ENCODE results near the gene LSM14A.
"Not testable (repeated sequence)": the region's sequence is repeated elsewhere in the genome, so short reads cannot be mapped to it uniquely, and the experiment has no call there.

LSM14A gene

DNA sequence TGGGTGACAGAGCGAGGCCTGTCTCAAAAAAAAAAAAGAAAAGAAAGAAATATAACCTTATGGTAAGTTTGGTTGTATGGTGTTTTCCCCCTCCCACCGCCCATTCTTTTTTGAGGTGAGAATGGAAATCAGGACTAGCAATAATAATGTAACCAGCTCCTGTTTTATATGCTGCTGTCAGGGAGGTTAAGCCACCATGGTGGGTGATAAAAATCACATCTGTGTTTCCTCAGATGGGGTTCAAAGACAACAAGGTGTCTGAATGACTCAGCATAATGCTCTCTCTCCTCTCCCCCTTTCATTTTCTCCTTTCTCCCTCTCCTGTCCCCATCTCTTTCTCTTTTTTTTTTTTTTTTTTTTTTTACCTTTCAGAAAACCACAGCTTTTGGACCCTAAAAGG lies 53.7 kb downstream of the LSM14A start:
- peaks cover 52% of the 10 kb centered on the region for H3K4me1 Mint-ChIP-seq
- no peak overlapping the region for H3K27ac Mint-ChIP-seq
- H3K4me3 Mint-ChIP-seq, result no peak overlapping the region
- no peaks in the 10 kb centered on the region for H3K9me3 Mint-ChIP-seq
- H3K27me3 Mint-ChIP-seq, result no peaks in the 10 kb centered on the region
- peaks cover 34% of the 10 kb centered on the region for H3K36me3 Mint-ChIP-seq

DNA sequence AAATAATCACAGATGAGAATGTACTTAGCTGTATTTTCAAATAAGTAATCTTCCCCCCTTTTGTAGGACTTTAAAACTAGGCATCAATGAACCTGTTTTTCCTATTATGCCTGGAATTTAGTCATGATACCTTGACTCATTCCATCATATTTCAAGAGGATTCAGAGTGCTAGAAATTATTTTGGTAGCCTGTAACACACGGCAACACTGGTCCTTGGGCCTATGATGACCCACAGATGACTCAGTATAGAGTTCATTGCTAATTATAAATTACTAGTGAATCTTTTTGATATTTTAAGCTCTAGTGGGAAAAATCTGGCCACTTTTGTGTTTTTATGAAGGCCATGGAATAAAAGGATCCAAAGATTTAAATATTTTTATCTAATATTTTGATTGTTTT lies 56.0 kb downstream of the LSM14A start:
- H3K36me3 Mint-ChIP-seq, result peaks cover 25% of the 10 kb centered on the region
- H3K27me3 Mint-ChIP-seq, result no peaks in the 10 kb centered on the region
- H3K4me1 Mint-ChIP-seq, result peaks cover 46% of the 10 kb centered on the region
- H3K4me3 Mint-ChIP-seq, result no peak overlapping the region
- H3K27ac Mint-ChIP-seq, result peak overlapping the region; percentile 70
- H3K9me3 Mint-ChIP-seq, result no peaks in the 10 kb centered on the region

GRCh38 chr19:34228762-34229161 lies 56.5 kb downstream of the LSM14A start:
- peaks cover 22% of the 10 kb centered on the region for H3K36me3 Mint-ChIP-seq
- H3K4me3 Mint-ChIP-seq, result no peak overlapping the region
- H3K9me3 Mint-ChIP-seq, result no peaks in the 10 kb centered on the region
- no peak overlapping the region for H3K27ac Mint-ChIP-seq
- H3K27me3 Mint-ChIP-seq, result no peaks in the 10 kb centered on the region
- peaks cover 44% of the 10 kb centered on the region for H3K4me1 Mint-ChIP-seq

- H3K36me3 Mint-ChIP-seq, result peaks cover 17% of the 10 kb centered on the region
- H3K4me1 Mint-ChIP-seq, result peaks cover 40% of the 10 kb centered on the region
- no peak overlapping the region for H3K4me3 Mint-ChIP-seq
- no peaks in the 10 kb centered on the region for H3K27me3 Mint-ChIP-seq
- no peaks in the 10 kb centered on the region for H3K9me3 Mint-ChIP-seq
- peak overlapping the region; percentile 80 for H3K27ac Mint-ChIP-seq
Observed at GRCh38 chr19:34229721-34230120, 57.4 kb downstream of the LSM14A start.

DNA sequence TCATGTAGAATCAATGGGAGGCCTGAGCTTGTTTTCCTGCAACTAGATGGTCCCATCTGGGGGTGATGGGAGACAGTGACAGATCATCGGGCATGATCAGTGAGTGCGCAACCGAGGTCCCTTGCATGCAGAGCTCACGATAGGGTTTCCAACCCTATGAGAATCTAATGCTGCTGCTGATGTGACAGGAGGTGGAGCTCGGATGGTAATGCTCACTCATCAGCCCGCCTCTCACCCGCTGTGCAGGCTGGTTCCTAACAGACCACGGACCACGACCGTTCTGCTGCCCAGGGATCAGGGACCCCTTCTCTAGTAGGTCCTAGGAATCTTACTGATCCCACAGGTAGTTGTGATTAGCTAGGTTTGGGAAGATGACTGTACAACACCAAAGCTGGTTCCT lies 58.5 kb downstream of the LSM14A start:
- Mint-ChIP-seq H3K27ac (no peak overlapping the region), H3K9me3 (no peaks in the 10 kb centered on the region), H3K4me3 (no peak overlapping the region), H3K4me1 (peaks cover 29% of the 10 kb centered on the region), H3K36me3 (peaks cover 11% of the 10 kb centered on the region), H3K27me3 (no peaks in the 10 kb centered on the region)

GRCh38 chr19:34231439-34231838 lies 59.1 kb downstream of the LSM14A start:
- no peak overlapping the region for H3K4me3 Mint-ChIP-seq
- peaks cover 11% of the 10 kb centered on the region for H3K36me3 Mint-ChIP-seq
- peaks cover 23% of the 10 kb centered on the region for H3K4me1 Mint-ChIP-seq
- no peaks in the 10 kb centered on the region for H3K9me3 Mint-ChIP-seq
- H3K27ac Mint-ChIP-seq, result no peak overlapping the region
- H3K27me3 Mint-ChIP-seq, result no peaks in the 10 kb centered on the region

DNA sequence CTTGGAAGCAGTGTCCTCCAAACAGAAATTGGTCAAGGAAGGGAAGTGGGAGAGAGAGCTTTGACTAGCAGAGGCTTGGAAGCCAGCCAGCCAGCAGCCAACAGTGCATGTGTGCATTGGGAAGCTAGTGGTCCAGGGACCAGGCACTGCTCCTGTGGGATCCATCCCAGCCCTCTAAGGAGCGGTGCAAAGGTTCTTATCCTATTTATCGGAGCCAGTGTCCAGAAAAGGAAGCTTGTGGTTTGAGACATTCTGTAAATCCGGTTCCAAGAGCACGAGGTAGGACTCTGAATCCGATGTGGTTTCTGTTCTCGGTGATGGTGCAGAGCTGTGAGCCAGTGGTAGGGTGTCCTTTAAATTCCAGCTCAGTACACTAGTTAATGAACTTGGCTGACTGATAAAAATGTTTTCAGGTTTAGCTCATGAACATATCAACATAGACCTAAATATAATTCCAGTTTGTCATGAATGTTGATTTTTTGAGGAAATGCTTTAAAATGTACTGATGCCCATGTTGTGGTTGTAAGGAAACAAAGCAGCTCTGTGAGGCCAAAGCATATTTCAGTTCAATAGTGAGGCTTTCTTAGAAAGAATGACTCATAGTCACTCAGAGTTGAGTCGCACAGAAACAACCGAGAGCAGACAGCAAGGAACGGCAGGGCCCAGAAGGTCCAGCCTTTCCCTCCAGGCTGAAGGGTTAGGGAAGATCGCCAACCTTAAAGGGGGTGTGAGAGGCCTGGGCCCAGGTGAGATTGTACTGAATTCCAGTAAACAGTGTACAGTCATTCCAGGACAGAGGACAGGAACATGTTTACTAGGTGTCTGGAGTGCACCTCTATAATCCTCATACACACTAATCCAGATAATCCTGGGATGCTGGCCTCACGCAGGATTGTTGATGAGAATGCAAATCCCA lies 60.5 kb downstream of the LSM14A start:
- Mint-ChIP-seq H3K4me1 (peaks cover 11% of the 10 kb centered on the region), H3K4me3 (peak overlapping the region; percentile 33), H3K27me3 (no peaks in the 10 kb centered on the region), H3K9me3 (no peaks in the 10 kb centered on the region), H3K36me3 (peaks cover 2% of the 10 kb centered on the region), H3K27ac (peak overlapping the region; percentile 92)

DNA sequence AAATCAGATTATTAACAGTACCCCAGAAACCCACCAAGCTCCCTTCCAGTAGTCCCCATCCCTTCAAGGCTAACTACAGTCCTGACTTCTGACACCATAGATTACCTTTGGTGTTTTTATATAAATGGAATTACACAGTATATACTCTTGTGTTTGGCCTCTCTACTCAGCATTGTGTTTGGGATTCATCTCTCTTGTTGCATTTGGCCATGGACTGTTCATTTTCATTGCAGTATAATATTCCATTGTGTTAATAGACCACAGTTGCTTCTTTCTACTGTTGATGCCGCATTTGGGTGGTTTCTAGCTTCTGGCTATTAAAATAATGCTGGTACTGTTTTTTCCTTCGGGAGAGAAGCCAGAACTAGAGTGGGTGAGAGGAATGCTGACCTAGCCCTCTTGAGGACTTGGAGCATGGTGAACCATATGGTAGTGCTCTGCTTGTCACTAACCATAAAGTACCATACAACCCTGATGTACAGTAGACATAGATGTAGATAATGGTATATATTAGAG lies 63.2 kb downstream of the LSM14A start:
- Mint-ChIP-seq H3K27me3 (no peaks in the 10 kb centered on the region), H3K4me3 (no peak overlapping the region), H3K9me3 (no peaks in the 10 kb centered on the region), H3K27ac (no peak overlapping the region), H3K36me3 (peaks cover 6% of the 10 kb centered on the region), H3K4me1 (peaks cover 11% of the 10 kb centered on the region)

- no peak overlapping the region for H3K4me3 Mint-ChIP-seq
- peaks cover 6% of the 10 kb centered on the region for H3K36me3 Mint-ChIP-seq
- H3K27me3 Mint-ChIP-seq, result no peaks in the 10 kb centered on the region
- no peaks in the 10 kb centered on the region for H3K9me3 Mint-ChIP-seq
- H3K27ac Mint-ChIP-seq, result no peak overlapping the region
- peaks cover 11% of the 10 kb centered on the region for H3K4me1 Mint-ChIP-seq
Observed at GRCh38 chr19:34236035-34236987, 64.0 kb downstream of the LSM14A start.

DNA sequence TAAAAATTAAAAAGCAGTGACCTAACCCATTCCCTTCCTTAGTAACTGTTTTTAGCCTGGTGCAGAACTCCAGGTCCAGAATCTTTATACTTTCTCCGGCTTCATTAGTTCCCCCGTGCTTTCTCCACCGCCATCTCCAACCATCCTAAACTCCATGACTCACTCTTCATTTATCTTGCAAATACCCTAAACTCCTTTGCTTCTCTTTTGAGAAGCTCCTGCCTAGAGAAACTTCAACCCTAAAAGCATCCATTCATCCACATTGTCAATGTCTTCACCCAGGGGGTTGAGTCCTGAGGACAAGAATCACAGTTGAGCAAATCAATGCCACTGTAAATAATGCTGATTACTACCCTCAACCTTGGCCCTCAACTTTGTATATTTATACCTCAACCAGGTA lies 65.0 kb downstream of the LSM14A start:
- Mint-ChIP-seq H3K36me3 (peaks cover 6% of the 10 kb centered on the region), H3K9me3 (no peaks in the 10 kb centered on the region), H3K4me3 (no peak overlapping the region), H3K4me1 (peaks cover 10% of the 10 kb centered on the region), H3K27ac (no peak overlapping the region), H3K27me3 (no peaks in the 10 kb centered on the region)

- no peaks in the 10 kb centered on the region for H3K27me3 Mint-ChIP-seq
- H3K27ac Mint-ChIP-seq, result no peak overlapping the region
- H3K4me1 Mint-ChIP-seq, result peaks cover 3% of the 10 kb centered on the region
- H3K36me3 Mint-ChIP-seq, result peaks cover 6% of the 10 kb centered on the region
- H3K9me3 Mint-ChIP-seq, result no peaks in the 10 kb centered on the region
- H3K4me3 Mint-ChIP-seq, result no peak overlapping the region
Observed at GRCh38 chr19:34237939-34238338, 65.6 kb downstream of the LSM14A start.

DNA sequence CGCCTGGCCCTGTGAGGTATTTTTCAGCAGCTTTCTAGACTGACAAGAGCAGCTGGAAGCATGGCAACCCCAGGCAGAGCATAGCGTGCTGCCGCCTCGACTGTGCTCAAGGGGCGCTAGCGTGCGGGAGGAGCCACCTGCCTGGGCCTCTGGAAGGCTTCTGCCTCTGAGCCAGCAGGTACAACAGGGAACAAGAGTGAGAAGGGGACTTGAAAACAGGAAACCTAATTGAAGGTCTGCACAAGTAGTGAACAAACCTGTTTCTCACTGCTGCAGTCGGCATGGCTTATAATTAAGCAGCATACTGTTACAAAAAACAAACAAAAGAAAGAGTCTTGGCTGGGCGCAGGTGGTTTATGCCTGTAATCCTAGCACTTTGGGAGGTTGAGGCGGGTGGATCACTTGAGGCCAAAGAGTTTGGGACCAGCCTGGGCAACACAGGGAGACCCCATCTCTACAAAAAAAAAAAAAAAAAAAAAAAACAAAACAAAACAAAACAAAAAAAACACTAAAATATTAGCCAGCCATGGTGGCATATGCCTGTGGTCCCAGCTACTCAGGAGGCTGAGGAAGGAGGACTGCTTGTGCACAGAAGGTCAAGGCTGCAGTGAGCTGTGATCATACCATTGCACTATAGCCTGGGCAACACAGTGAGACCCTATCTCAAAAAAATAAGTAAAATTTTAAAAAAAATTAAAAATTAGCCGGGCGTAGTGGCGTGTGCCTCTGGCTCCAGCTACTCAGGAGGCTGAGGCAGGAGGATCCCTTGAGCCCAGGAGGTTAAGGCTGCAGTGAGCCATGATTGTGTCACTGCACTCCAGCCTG lies 69.4 kb downstream of the LSM14A start:
- Mint-ChIP-seq H3K36me3 (peaks cover 6% of the 10 kb centered on the region), H3K27me3 (no peaks in the 10 kb centered on the region), H3K9me3 (no peaks in the 10 kb centered on the region), H3K4me1 (no peaks in the 10 kb centered on the region), H3K4me3 (no peak overlapping the region), H3K27ac (peak overlapping the region; percentile 26)

DNA sequence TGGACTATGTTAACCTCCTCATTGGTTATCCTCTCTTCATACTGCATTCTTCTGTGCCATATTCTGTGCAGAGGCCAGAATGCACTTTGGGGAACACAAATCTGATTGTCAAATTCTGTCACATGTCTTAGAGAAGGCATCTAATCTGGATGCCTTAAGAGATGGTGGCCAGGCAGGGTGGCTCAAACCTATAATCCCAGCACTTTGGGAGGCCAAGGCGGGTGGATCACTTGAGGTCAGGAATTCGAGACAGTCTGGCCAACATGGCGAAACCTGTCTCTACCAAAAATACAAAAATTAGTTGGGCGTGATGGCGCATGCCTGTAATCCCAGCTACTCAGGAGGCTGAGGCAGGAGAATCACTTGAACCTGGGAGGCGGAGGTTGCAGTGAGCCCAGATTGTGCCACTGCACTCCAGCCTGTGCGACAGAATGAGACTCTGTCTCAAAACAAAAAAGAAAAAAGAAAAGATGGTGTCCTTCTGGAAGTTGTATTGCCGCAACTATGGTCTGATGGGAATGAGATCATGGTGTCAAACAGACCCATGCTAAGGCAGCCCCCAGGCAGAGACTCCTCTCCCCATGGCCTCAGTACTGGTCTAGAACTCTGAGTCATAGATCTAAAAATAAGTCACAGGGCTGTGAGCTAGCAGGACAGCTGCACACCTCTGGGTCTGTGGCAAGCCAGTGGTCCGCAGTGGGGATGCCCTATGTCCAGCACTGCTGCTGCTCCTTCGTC lies 71.0 kb downstream of the LSM14A start:
- not testable (repeated sequence) for H3K27me3 Mint-ChIP-seq, H3K9me3 Mint-ChIP-seq, H3K4me1 Mint-ChIP-seq, H3K27ac Mint-ChIP-seq, H3K36me3 Mint-ChIP-seq, H3K4me3 Mint-ChIP-seq

DNA sequence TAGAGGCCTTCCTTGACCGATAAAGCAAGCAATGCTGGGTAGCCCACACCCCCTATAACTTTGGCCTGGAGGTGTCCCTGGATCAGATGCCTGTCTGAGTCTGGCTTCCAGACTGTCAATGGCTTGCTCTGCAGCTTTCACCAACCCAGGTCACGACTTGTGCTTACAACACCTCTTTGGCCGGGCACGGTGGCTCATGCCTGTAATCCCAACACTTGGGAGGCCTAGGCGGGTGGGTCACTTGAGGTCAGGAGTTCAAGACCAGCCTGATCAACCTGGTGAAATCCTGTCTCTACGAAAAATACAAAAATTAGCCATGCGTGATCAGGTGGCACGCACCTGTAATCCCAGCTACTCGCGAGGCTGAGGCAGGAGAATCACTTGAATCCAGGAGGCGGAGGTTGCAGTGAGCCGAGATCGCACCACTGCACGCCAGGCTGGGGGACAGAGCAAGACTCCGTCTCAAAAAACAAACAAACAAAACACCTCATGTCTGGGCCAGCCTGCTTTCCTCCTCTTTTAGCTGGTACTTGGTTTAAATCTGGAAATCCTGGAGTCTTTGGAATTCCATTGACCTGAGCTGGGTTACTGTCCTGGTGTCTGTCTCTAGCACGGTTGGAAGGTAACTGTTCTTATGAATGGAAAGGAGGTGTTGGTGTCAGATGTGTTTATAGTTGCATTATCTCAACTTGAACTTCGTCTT lies 71.7 kb downstream of the LSM14A start:
- Mint-ChIP-seq H3K36me3 (peaks cover 2% of the 10 kb centered on the region), H3K27me3 (no peaks in the 10 kb centered on the region), H3K9me3 (no peaks in the 10 kb centered on the region), H3K4me3 (no peak overlapping the region), H3K4me1 (no peaks in the 10 kb centered on the region), H3K27ac (no peak overlapping the region)
